HG03097 (cell line): ENCODE measurements around the gene GID4.

Experiments used
- ATAC-seq: cut with Tn5 transposase; IDR thresholded peaks from one replicate; pipeline ENCODE4 v1.9.1; 2021; ENCODE audit not compliant: unreplicated experiment, low FRiP score

GID4 gene

GRCh38 chr17:18015593-18015992, 23.6 kb upstream of the GID4 start:
- ATAC-seq: no peak

DNA sequence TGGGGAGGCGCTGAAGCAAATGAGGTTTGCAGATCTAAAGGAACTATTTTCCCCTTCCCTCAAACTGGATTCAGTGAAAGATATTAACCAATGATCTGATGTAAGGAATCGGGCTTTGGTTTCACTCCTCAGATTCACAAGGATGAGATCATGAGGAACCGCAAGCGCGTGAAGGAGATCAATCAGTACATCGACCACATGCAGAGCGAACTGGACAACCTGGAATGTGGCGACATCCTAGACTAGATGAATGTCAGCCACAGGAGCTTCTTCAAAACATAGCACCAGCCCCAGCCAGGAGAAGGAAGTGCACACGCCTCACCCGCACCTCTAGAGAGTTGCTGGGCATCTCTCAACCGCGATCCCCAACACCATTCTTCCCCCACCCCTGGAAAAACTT, 22.8 kb upstream of the GID4 start:
- ATAC-seq: no peak

DNA sequence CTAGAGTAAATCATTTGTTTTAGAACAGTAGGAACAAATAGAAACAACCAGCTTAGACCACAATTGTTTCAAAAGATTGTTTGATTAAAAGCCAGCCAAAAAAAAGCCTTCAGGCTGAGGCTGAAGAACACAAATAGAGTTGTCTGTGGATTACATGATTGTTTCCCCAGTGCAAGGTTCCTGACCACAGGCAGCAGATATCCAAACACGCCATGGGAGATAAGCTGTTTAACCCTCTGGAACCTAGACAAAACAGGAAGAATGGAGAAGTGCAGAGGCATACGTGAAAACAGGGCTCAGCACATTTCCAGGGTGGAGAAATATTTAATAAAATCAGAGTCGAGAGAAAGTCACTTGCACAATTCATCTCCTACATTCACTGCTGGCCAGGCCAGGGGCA, 21.2 kb upstream of the GID4 start:
- no peak for ATAC-seq

- no peak for ATAC-seq
Measured at GRCh38 chr17:18018411-18018921, 20.7 kb upstream of the GID4 start.

DNA sequence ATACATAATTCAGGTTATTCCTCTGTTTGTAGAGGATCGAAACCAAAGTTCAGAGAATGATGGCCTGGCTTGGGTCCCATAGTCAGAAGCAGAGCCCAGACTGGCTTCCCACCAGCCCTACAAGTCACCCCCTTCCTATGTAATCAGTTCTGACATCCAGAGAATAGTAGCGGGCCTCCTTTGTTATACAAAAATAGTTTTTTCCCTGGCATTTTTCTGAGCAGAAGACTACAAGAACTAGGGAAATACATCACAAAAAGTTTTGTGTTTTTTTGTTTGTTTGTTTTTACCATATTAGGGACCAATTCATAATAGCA, 19.4 kb upstream of the GID4 start:
- no peak for ATAC-seq

DNA sequence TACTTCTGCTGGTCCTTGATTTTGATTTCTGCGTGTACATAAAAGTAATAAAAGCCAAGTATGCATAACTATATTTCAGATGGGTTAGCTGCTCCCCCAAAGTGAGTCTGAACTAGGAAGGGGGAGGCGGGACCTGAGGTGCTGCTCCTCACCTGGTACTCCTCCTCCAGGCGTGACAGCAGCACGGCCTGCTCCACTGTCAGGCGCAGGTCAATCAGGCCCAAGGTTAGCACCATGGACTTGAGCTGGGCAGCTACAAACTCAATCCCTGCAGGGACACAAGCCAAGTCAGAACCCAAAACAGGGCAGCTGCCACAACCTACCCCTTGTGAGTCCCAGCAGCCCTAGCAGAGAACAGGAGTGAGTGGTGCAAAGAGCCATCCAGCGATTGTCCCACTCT, 18.2 kb upstream of the GID4 start:
- no peak for ATAC-seq

DNA sequence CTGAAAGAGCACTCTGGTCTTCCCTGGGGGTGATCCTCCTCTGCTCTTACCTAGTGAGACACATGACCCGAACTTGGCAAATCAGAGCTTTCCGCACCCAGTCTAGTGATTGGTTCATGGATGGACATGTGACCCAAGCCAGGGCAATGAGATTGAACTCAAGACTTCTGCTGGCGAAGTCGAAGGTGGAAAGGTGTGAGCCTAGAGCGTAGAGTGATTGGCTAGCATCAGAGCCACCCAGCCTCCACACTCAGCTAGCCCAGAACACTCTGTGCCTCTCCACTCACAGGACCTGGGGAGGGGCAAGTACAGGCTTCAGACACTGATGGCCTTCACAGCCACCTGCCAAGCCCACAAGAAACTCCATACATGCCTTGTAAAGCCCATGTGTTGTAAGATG, 17.8 kb upstream of the GID4 start:
- ATAC-seq: no peak

DNA sequence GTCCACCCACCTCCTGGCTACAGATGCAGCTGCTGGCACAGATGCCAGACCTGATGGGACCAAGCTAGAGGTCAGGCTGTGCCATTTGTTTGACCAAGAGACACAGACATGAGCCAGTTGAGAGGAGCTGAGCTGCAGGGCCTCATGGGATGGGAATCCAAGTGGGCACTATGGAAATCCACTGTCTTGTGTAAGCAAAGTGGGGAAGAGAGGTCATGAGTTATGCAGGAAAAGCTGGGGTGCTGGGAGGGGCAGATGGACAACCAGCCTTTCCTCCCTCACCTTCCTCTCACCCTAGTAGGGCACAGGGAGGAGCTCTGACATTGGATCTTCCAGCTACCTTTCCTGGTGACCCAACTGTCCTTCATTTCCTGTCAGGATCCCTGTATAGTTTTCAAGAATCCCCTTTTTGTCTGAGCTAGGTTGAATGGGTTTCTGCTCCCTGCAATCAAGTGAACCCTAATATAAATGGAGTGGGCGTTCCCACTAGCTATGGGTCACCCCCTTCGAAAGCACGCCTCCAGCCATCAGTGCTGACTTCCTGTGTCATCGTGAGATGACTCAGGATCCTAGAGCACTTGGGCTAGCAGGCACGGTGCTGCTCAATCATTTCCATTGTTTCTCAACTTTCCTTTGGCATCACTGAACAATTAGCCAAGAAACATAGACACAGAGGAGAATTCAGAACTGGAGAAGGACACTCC, 13.8 kb upstream of the GID4 start:
- no peak for ATAC-seq

DNA sequence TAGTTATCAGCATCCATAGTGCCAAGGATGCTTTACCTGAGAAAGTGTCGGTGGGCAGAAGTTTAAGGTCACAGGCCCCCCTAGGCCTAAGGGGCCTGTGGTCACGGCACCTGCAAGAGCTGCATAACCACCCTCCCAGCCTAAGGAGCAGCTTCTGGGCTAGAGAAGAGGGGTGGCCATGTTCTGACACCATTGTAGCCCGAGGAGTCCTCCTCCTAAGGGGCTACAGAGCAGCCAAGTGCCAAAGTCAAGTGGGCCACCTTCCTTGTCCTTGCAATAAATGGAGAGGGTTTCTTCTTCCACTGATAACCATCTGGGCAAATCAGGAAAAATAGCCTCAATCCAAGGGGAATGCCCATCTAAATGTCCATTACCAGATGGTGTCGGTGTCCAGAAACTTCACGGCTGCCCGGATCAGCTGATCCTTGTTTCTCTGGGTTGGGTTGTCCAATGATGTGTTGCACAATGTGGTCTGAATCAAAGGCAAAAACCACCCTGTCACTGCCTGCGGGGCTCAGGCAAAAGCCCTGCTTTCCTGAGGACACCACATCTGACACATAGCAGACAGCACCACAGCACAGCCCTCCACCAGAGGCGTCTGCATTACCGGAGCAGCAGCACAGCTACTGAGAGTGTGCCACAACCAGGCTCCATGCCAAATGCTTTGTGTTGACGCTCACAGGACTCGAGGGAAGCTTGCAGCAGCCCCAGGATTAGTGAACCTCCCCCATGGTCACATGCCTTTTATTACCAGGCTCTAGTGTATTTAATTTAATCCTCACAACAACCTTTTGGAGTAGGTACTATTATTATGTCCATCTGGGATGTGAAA, 13.0 kb upstream of the GID4 start:
- ATAC-seq: no peak

- no peak for ATAC-seq
Measured at GRCh38 chr17:18027280-18027679, 11.9 kb upstream of the GID4 start.

DNA sequence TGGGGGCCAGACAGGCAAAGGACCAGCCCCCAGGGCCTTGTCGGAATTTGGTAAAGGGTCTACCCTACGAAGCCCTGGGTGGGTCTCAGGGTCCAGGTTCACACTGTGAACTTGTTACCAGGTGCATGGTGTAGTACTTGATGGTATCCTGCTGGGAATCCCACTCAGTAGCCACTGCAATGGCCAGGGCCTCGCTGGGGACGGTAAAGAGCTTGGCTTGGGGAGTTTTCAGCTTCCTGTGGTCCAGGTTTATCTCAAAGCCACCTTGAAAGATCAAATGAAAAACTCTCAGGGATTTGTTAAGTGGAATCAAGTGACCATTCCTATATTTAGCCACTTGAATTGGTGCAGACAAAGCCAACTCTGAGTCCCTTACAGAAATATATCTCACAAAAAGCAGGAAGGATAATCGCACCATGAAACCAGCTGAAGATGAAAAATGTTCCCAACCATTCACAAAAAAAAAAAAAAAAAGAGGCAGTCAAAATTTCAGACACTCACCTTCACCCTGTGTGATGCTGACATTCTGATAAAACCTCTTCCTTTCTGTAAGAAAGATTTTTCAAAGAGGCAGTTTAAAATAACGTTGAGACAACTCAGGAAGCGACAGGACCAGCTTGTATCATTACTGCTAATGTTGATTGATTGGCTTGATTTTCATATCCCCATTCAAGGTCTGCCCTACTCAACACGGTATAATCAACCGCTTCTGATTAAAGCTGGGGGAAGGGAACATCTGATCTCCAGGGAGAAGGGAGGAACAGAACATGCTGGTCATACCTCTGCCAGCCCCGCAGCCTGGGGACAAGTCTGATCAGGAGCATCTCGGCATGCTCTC, 10.9 kb upstream of the GID4 start:
- ATAC-seq: no peak

GRCh38 chr17:18028952-18029540, 10.2 kb upstream of the GID4 start:
- no peak for ATAC-seq

DNA sequence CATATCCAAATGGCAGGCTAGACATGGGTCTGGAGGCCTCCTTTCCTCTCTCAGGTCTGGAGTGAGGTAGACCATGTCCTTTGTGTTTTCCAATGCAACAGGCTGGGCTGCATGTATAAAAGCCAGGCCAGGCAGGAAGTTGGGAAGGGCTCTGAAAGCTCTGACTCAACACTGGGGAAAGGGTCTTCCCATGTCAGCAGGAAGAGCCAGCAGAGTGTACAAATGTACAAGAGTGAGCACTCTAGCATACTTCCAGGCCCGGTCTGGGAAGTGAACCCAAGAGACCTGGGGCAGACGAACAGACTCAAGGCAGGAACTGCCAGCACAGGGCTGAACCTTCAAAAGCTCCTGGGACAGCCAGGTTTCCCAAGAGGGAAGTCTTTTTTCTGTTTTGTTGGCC, 7.3 kb upstream of the GID4 start:
- ATAC-seq: no peak

DNA sequence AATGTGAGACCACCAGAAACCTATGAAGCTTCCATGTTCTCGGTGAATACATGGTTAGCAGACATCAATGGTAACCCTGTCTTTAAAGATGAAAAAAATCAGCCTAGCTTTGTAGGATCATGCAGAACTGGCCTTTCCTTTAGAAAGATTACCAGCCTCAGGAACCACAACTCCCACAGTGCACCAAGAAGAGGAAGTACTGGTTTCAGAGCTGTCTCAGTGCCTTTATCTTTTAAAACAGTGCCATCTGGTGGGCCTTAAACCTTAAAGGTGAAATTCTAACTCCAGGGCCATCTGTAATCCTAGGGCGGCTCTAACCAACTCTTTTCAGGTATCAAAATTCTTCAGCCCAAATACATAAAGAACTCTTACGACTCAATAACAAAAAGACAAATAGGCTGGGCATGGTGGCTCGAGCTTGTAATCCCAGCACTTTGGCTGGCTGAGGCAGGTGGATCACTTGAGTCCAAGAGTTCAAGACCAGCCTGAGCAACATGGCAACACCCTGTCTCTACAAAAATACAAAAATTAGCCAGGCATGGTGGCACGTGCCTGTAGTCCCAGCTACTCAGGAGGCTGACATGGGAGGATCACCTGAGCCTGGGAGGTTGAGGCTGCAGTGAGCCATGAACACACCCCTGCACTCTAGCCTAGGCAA, 5.6 kb upstream of the GID4 start:
- ATAC-seq: peak; percentile 63

- no peak for ATAC-seq
Measured at GRCh38 chr17:18035704-18036103, 3.5 kb upstream of the GID4 start.

DNA sequence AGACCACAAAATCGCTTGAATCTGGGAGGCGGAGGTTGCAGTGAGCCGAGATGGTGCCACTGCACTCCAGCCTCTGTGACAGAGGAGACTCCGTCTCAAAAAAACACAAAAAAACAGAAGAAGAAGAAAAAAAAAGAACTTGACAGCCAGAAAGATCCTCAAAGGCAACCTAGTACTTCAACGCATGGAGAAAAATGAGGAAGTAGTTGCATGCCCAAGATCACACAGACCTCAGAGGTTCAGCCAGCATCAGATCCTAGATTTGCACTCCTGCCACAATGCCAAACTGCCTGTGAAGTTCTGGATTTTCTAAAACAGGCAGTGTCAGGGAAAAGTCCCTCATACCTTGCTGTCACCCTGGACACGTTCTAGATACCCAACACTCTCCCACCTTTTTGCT, 1.7 kb upstream of the GID4 start:
- no peak for ATAC-seq

DNA sequence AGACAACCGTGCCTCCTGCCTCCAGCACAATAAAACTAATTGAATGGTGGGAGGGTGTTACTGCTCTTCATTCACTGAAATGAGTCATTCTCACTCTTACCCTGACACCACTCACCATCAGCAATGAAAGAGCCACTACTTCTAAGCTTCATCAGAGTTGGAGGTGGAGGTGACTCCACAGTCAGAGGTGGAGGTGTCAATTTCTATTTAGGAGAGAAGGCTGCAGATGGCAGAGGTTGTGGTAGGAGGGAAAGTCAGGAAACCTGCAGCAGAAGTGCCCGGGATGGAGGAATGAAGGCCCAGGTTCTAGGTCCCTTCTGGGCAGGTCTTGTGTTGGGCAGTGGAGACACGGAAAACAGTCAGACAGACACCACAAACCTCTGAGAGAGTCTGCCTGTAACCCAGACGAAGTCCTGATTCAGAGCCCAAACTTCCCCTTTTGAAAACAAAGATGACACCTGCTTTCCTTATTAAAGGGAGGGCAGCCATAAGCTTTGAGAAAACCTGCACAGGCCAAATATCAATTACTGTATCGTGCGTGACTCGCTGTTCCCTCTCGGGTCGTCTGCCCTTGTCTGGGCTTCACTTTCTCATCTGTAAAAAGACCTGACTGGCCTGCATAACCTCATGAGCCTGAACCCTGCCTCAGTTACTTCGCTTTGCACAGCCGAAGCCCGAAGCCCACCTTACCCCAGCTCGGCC, 908 bp upstream of the GID4 start:
- no peak for ATAC-seq

- peak; percentile 32 for ATAC-seq
Measured at GRCh38 chr17:18039535-18040260, 490 bp downstream of the GID4 start.

DNA sequence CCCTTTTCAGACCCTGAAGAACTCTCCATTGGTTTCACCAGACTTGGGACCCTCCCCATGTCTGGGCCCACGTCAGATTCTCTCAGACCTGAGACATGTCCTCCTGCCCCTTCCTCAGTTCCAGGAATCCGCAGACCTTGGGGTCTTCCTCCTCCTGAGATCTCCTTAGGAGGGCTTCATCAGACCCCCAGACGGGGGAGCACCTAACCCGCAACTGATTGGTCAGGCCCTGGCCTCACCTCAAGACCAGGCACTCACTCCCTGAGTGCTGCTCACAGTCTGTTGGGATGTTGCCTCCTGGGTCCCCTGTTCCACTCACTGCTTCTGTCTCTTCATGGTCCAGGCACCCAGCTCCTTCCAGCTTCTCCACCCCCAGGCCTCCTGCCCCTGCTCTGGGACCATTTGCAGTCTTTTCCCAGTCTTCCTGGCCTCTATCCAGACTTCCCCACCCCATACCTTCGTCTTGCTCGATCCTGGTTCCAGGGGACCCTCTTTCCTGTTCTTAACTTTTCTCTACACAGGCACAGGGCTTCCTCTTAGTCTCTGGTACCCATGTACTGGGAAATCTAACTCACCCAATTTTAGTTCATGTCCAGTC, 1.2 kb downstream of the GID4 start:
- ATAC-seq: no peak
